B cell (primary cell): ENCODE results near the gene COL11A1. TPM values are rescaled to one million over a fixed set of nuclear protein-coding genes. Genes with fewer than 3 reads are reported as not detected.

Experiments used
- ATAC-seq: fragments of 200-7000 bp; cut with Tn5 transposase; one replicate; pipeline ENCODE4 v1.10.0; 2021; ENCODE audit warnings: low read depth, mild to moderate bottlenecking, moderate number of reproducible peaks, moderate library complexity
- CTCF ChIA-PET: fragments of 350-600 bp; sonication (Branson Sonifier 250); formaldehyde crosslinking; loops from one replicate; lab custom pipeline; 2021; ENCODE audit warnings: antibody characterized with exemption, inconsistent platforms; lab: Charles Lee
- POLR2A ChIA-PET: fragments of 350-600 bp; sonication (Branson Sonifier 250); formaldehyde crosslinking; loops from one replicate; lab custom pipeline; 2021; ENCODE audit warnings: antibody characterized with exemption; lab: Charles Lee
- DNase-seq: peaks from one replicate; pipeline ENCODE4 v3.0.0; 2013
- H2AFZ ChIP-seq: 2 replicates; pipeline ENCODE4 v1.6.1; 2012; ENCODE audit warnings: mild to moderate bottlenecking, low read depth, low read length; ENCODE audit not compliant: insufficient read depth, poor library complexity, severe bottlenecking
- H3K27ac ChIP-seq, 2 donors: 1 replicate in 1 of 2; 2 replicates in 1 of 2; pipeline ENCODE4 v1.5.1; 2012 to 2013; ENCODE audit warnings: low read length in 2 of 2, mild to moderate bottlenecking in 2 of 2, moderate library complexity in 1 of 2
- H3K27me3 ChIP-seq, 4 experiments: fragments of 200-600 bp in 1 of 4; sonication (generic) in 1 of 4; replicated peaks in 1 of 4; 1 replicate in 2 of 4; 2 replicates in 2 of 4; pipeline versions ENCODE4 v1.6.1 to v1.7.0; 2013 to 2016; ENCODE audit warnings: low read length in 3 of 4, mild to moderate bottlenecking in 2 of 4, mixed read lengths in 1 of 4, moderate library complexity in 1 of 4; ENCODE audit not compliant: insufficient read depth in 4 of 4, control insufficient read depth in 3 of 4; ENCODE audit errors: control extremely low read depth in 1 of 4
- H3K36me3 ChIP-seq, 2 experiments: replicated peaks in 1 of 2; 1 replicate in 1 of 2; 2 replicates in 1 of 2; pipeline versions ENCODE4 v1.6.1 to v1.7.1; 2013; ENCODE audit warnings: low read length in 1 of 2; ENCODE audit not compliant: insufficient read depth in 2 of 2, control insufficient read depth in 1 of 2; ENCODE audit errors: control extremely low read depth in 1 of 2, extremely low read depth in 1 of 2
- H3K4me1 ChIP-seq, 2 donors: fragments of 200-600 bp in 1 of 2; sonication (generic) in 1 of 2; 1 replicate in 1 of 2; 2 replicates in 1 of 2; pipeline versions ENCODE4 v1.5.1 to v1.6.1; 2013 to 2017; ENCODE audit warnings: low read length in 2 of 2; ENCODE audit not compliant: control insufficient read depth in 2 of 2, insufficient read depth in 2 of 2
- H3K4me2 ChIP-seq: replicated peaks from 2 replicates; pipeline ENCODE3; 2012; ENCODE audit warnings: mild to moderate bottlenecking, low read depth, low read length; ENCODE audit not compliant: poor library complexity, severe bottlenecking
- H3K4me3 ChIP-seq, 5 experiments: fragments of 200-600 bp in 1 of 5; sonication (generic) in 1 of 5; 1 replicate in 3 of 5; 2 replicates in 2 of 5; pipeline versions ENCODE4 v1.5.1 to v1.7.0; 2011 to 2016; ENCODE audit warnings: low read length in 4 of 5, mild to moderate bottlenecking in 4 of 5, low read depth in 2 of 5, control low read depth in 1 of 5, moderate library complexity in 1 of 5; ENCODE audit not compliant: insufficient read depth in 1 of 5; ENCODE audit errors: control extremely low read depth in 1 of 5, extremely low read depth in 1 of 5
- H3K79me2 ChIP-seq: fragments of 200-600 bp; sonication (generic); one replicate; pipeline ENCODE4 v1.6.0; 2016; ENCODE audit warnings: low read length; ENCODE audit not compliant: control insufficient read depth, insufficient read depth
- H3K9ac ChIP-seq: fragments of 200-600 bp; sonication (generic); 2 replicates; pipeline ENCODE4 v1.6.1; 2017; ENCODE audit warnings: mild to moderate bottlenecking, low read length, moderate library complexity
- H3K9me3 ChIP-seq, 3 donors: one replicate each; pipeline versions ENCODE4 v1.6.1 to v1.7.1; 2013; ENCODE audit warnings: low read length in 2 of 3; ENCODE audit not compliant: control insufficient read depth in 2 of 3, insufficient read depth in 1 of 3; ENCODE audit errors: control extremely low read depth in 1 of 3
- H4K20me1 ChIP-seq: 2 replicates; pipeline ENCODE4 v1.6.0; 2012; ENCODE audit warnings: mild to moderate bottlenecking, low read length; ENCODE audit not compliant: insufficient read depth, control insufficient read depth, poor library complexity, severe bottlenecking
- H3K27ac Mint-ChIP-seq: one replicate; pipeline ENCODE4 v1.8.0; 2021; ENCODE audit warnings: mixed read lengths
- H3K27me3 Mint-ChIP-seq: one replicate; pipeline ENCODE4 v1.8.0; 2021; ENCODE audit warnings: mixed read lengths
- H3K4me1 Mint-ChIP-seq: one replicate; pipeline ENCODE4 v1.8.0; 2021; ENCODE audit warnings: mixed read lengths
- H3K4me3 Mint-ChIP-seq: one replicate; pipeline ENCODE4 v1.8.0; 2021; ENCODE audit warnings: mixed read lengths
- H3K9me3 Mint-ChIP-seq: one replicate; pipeline ENCODE4 v1.8.0; 2022; ENCODE audit warnings: mixed read lengths; ENCODE audit not compliant: insufficient read depth
- EZH2 ChIP-seq: IDR thresholded peaks from 2 replicates; pipeline ENCODE4 v1.6.1; 2012; ENCODE audit warnings: borderline replicate concordance, low read depth, mild to moderate bottlenecking, moderate library complexity, low read length; ENCODE audit not compliant: insufficient read depth, poor library complexity, severe bottlenecking
- WGBS: methylation state at CpG from one replicate; pipeline ENCODE4 v1.1.5; 2013; ENCODE audit warnings: missing lambda C conversion rate; ENCODE audit not compliant: insufficient coverage; 5-methylcytosine and 5-hydroxymethylcytosine counted together
- intact Hi-C: fragments of 100-400 bp; cut with micrococcal nuclease; formaldehyde crosslinking; loops from one replicate; pipeline ENCODE4 v1.10.0; 2022
- polyA plus RNA-seq: library from polyadenylated mRNA; depleted of rRNA; stranded (reverse); fragments of >200 nt; gene quantifications from 2 replicates; pipeline ENCODE4 v1.2.3, GENCODE V29; 2012
- total RNA-seq, 2 donors: library from RNA; stranded (reverse); fragments of 120-200 nt in 1 of 2; gene quantifications; 1 replicate in 1 of 2; 2 replicates in 1 of 2; pipeline versions ENCODE4 v1.2.3 to v1.2.4, GENCODE V29; 2013 to 2022
- TF ChIP-seq, protein P1 (sequence below): fragments of 200-600 bp; IDR thresholded peaks from one replicate; pipeline ENCODE4 v1.8.0; 2022; ENCODE audit warnings: antibody characterized with exemption, mild to moderate bottlenecking

COL11A1 gene
- total and polyA plus RNA-seq, 2 donors (not counting 1 experiment from before 2014, with no cell fraction given), result not detected

DNA sequence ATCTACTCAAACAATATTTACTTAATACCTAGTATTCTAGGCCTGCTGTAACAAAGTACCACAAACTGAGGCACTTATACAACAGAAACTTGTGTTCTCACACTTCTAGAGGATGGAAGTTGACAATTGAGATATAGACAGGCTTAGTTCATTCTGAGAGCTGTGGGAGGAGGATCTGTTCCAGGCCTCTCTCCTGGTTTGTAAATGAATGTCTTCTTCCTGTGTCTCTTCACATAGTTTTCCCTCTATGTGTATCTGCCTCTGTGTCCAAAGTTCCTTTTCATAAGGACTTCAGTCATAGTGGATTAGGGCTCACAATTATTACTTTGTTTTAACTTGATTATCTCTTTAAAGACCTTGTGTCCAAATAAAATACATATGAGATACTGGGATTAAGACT is 251.1 kb downstream of the COL11A1 start:
- no peak for ATAC-seq
- Mint-ChIP-seq H3K27ac (no peak overlapping the region), H3K4me1 (no peaks in the 10 kb centered on the region), H3K9me3 (peaks cover 8% of the 10 kb centered on the region), H3K4me3 (no peak overlapping the region), H3K27me3 (no peaks in the 10 kb centered on the region)
- H3K36me3 ChIP-seq, result no peaks in the 10 kb centered on the region
- CTCF ChIA-PET, result no interaction called here
- H3K4me1 ChIP-seq, result no peaks in the 10 kb centered on the region
- H4K20me1 ChIP-seq, result no peaks in the 10 kb centered on the region
- intact Hi-C loops, result no loop called here
- H3K9me3 ChIP-seq, result peaks cover 0 to 12% (median 0%) of the 10 kb centered on the region in 3 donors
- H3K27me3 ChIP-seq, result no peaks in the 10 kb centered on the region
- no peak overlapping the region for H3K9ac ChIP-seq
- TF ChIP-seq, protein P1, sequence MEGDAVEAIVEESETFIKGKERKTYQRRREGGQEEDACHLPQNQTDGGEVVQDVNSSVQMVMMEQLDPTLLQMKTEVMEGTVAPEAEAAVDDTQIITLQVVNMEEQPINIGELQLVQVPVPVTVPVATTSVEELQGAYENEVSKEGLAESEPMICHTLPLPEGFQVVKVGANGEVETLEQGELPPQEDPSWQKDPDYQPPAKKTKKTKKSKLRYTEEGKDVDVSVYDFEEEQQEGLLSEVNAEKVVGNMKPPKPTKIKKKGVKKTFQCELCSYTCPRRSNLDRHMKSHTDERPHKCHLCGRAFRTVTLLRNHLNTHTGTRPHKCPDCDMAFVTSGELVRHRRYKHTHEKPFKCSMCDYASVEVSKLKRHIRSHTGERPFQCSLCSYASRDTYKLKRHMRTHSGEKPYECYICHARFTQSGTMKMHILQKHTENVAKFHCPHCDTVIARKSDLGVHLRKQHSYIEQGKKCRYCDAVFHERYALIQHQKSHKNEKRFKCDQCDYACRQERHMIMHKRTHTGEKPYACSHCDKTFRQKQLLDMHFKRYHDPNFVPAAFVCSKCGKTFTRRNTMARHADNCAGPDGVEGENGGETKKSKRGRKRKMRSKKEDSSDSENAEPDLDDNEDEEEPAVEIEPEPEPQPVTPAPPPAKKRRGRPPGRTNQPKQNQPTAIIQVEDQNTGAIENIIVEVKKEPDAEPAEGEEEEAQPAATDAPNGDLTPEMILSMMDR, result no peak
- TF ChIP-seq EZH2, result no peak
- POLR2A ChIA-PET, result no interaction called here
- no peak for DNase-seq
- no peaks in the 10 kb centered on the region for H3K79me2 ChIP-seq
- no peak overlapping the region for H3K27ac ChIP-seq
- no peak overlapping the region for H3K4me2 ChIP-seq
- no peak overlapping the region for H2AFZ ChIP-seq
- no peak overlapping the region for H3K4me3 ChIP-seq

- peaks cover 0 to 12% (median 0%) of the 10 kb centered on the region in 3 donors for H3K9me3 ChIP-seq
- DNase-seq, result no peak
Observed at GRCh38 chr1:102853701-102854187, 254.6 kb downstream of the COL11A1 start.

More at GRCh38 chr1:102853701-102854187, 254.6 kb downstream of the COL11A1 start:
- H3K9me3 Mint-ChIP-seq, result peaks cover 4% of the 10 kb centered on the region
- intact Hi-C loops, result no loop called here
- no peaks in the 10 kb centered on the region for H3K27me3 Mint-ChIP-seq
- H3K27ac ChIP-seq, result no peak overlapping the region
- no peaks in the 10 kb centered on the region for H3K27me3 ChIP-seq
- no peaks in the 10 kb centered on the region for H3K4me1 ChIP-seq
- no peaks in the 10 kb centered on the region for H4K20me1 ChIP-seq
- no peaks in the 10 kb centered on the region for H3K79me2 ChIP-seq
- CTCF ChIA-PET, result no interaction called here
- no peak for TF ChIP-seq EZH2
- TF ChIP-seq, protein P1, result no peak
- no peak overlapping the region for H3K4me2 ChIP-seq
- H3K36me3 ChIP-seq, result no peaks in the 10 kb centered on the region
- H3K9ac ChIP-seq, result no peak overlapping the region
- POLR2A ChIA-PET, result no interaction called here
- H3K4me3 ChIP-seq, result no peak overlapping the region
- no peak for ATAC-seq
- 95% methylated on average over 41 of the region's 50 CpGs for WGBS
- H3K4me1 Mint-ChIP-seq, result no peaks in the 10 kb centered on the region
- no peak overlapping the region for H3K27ac Mint-ChIP-seq
- no peak overlapping the region for H2AFZ ChIP-seq
- no peak overlapping the region for H3K4me3 Mint-ChIP-seq
